SK-N-MC (cell line): ENCODE results near the gene TBKBP1.

Experiments used
- DNase-seq: peaks from one replicate; pipeline ENCODE4 v3.0.0-alpha.2; 2011; ENCODE audit warnings: low read depth, low spot score
- H3K27ac ChIP-seq: fragments of 200-600 bp; sonication (generic); 2 replicates; pipeline ENCODE4 v1.5.1; 2016; ENCODE audit warnings: mixed run types
- H3K36me3 ChIP-seq: fragments of 200-600 bp; sonication (generic); 2 replicates; pipeline ENCODE4 v1.6.1; 2017; ENCODE audit warnings: antibody characterized with exemption, low read length, mixed read lengths; ENCODE audit not compliant: insufficient read depth
- H3K4me3 ChIP-seq: fragments of 200-600 bp; sonication (generic); 2 replicates; pipeline ENCODE4 v1.5.1; 2016
- H3K9ac ChIP-seq: fragments of 200-600 bp; sonication (generic); 2 replicates; pipeline ENCODE4 v1.8.0; 2017; ENCODE audit warnings: mixed run types, mixed read lengths; ENCODE audit not compliant: insufficient read length
- H3K9me3 ChIP-seq: fragments of 200-600 bp; sonication (generic); 2 replicates; pipeline ENCODE4 v1.6.1; 2017; ENCODE audit warnings: low read depth, mild to moderate bottlenecking, antibody characterized with exemption, low read length, moderate library complexity, mixed read lengths
- EZH2 ChIP-seq: fragments of 200-600 bp; sonication (generic); IDR thresholded peaks from one replicate; pipeline ENCODE4 v1.6.1; 2017; ENCODE audit warnings: antibody characterized with exemption
- FOXP2 ChIP-seq: optimal IDR thresholded peaks from 2 replicates; pipeline ENCODE3; 2011; ENCODE audit warnings: mild to moderate bottlenecking, moderate library complexity; ENCODE audit not compliant: insufficient read depth; ENCODE audit errors: extremely low read length, control extremely low read depth
- POLR2AphosphoS5 ChIP-seq: IDR thresholded peaks from 2 replicates; pipeline ENCODE4 v1.6.1; 2012; ENCODE audit warnings: mild to moderate bottlenecking, low read depth, low read length, borderline replicate concordance

TBKBP1 gene

DNA sequence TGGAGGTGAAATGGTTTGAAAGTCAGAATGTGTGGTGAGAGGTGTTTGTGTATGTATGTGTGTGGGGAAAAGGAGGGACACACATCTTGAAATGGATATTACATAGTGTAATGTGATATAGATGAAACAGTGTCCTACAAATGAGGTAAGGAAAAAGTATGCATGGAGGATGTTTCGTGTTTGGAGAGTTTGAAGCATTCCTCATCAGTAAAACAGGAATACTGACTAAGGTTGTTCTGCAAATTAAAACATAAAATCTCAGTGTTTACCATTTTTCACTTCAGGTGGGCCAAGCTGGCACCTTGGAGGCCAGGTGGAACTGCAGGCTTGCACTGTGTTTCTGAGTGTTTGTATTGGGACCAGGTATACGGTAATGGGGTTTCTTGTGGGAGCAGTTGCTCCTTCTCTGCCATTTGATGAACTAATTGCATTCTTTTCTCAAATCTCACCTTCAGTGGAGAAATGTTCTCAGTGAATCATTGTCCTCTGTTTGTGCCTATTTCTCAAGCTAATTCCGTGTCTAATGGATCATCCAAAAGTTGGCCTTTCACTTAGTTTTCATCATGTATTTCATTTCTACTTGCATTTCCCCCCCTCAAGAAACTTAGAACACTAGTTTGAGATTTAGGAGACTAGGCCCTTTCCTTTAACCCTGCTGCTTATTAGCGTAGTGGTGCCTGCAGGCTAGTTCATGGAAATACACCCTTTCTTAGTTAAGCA lies 8.2 kb upstream of the TBKBP1 start:
- no peak overlapping the region for H3K9ac ChIP-seq
- H3K9me3 ChIP-seq = no peaks in the 10 kb centered on the region
- peak overlapping the region; percentile 58 for H3K27ac ChIP-seq
- TF ChIP-seq EZH2 (no peak), FOXP2 (no peak), POLR2AphosphoS5 (0 out of 2 replicates have a peak, but pooled peaks have one; percentile 28)
- no peak overlapping the region for H3K4me3 ChIP-seq
- H3K36me3 ChIP-seq = peaks cover 49% of the 10 kb centered on the region
- DNase-seq = no peak

DNA sequence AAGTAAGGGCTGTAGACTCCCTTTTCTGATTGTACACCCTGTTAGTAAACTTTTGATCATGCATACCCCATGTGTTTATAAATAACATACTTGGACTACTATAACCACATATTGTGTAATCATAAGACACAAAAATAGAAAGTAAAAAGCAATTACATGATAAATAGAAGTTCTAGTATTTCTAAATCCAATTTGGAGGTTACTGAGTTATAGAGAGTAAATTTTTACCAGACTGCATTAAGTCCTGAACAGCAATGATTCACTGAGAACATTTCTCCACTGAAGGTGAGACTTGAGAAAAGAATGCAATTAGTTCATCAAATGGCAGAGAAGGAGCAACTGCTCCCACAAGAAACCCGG lies 7.7 kb upstream of the TBKBP1 start:
- peak overlapping the region; percentile 58; the same call in 1 of the 2 replicates for H3K27ac ChIP-seq
- no peak for TF ChIP-seq POLR2AphosphoS5
- TF ChIP-seq EZH2 = no peak
- TF ChIP-seq FOXP2 = no peak
- DNase-seq = no peak
- peaks cover 44% of the 10 kb centered on the region for H3K36me3 ChIP-seq
- no peaks in the 10 kb centered on the region for H3K9me3 ChIP-seq
- H3K9ac ChIP-seq = no peak overlapping the region
- no peak overlapping the region for H3K4me3 ChIP-seq

- H3K27ac ChIP-seq = peak overlapping the region; percentile 58
- TF ChIP-seq EZH2 = no peak
- TF ChIP-seq POLR2AphosphoS5 = no peak; the same call in none of the 2 replicates
- TF ChIP-seq FOXP2 = no peak
- H3K4me3 ChIP-seq = no peak overlapping the region
- no peaks in the 10 kb centered on the region for H3K9me3 ChIP-seq
- no peak overlapping the region for H3K9ac ChIP-seq
- DNase-seq = no peak
- peaks cover 38% of the 10 kb centered on the region for H3K36me3 ChIP-seq
These were observed 7.2 kb upstream of the TBKBP1 start for GRCh38 chr17:47686664-47687327.

DNA sequence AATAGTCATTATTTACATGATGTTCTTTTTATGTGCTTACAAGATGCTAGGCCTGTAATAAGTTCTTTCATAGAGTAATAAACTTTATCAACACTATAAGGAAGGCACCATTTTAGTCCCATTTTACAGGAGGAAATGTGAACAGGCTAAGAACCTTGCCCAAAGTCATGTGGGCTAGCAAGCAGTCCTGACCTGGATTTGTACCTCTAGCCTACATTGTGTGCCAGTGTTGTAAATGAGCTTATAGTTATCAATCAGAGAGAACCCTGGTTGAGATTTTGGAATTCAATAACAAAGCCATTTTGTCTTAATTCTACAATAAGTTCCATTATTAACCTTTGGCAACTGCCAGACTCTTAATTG lies 6.7 kb upstream of the TBKBP1 start:
- DNase-seq = no peak
- Histone ChIP-seq H3K9me3 (no peaks in the 10 kb centered on the region), H3K9ac (no peak overlapping the region), H3K4me3 (no peak overlapping the region), H3K36me3 (peaks cover 33% of the 10 kb centered on the region), H3K27ac (peak overlapping the region; percentile 58)
- TF ChIP-seq POLR2AphosphoS5 (no peak), FOXP2 (no peak), EZH2 (no peak)

- Histone ChIP-seq H3K36me3 (peaks cover 29% of the 10 kb centered on the region), H3K9me3 (no peaks in the 10 kb centered on the region), H3K4me3 (no peak overlapping the region), H3K27ac (peak overlapping the region; percentile 58), H3K9ac (no peak overlapping the region)
- TF ChIP-seq EZH2 (no peak), POLR2AphosphoS5 (peak; percentile 26; the same call in 1 of the 2 replicates)
- DNase-seq = no peak
These were observed 6.2 kb upstream of the TBKBP1 start for GRCh38 chr17:47687748-47688147.

DNA sequence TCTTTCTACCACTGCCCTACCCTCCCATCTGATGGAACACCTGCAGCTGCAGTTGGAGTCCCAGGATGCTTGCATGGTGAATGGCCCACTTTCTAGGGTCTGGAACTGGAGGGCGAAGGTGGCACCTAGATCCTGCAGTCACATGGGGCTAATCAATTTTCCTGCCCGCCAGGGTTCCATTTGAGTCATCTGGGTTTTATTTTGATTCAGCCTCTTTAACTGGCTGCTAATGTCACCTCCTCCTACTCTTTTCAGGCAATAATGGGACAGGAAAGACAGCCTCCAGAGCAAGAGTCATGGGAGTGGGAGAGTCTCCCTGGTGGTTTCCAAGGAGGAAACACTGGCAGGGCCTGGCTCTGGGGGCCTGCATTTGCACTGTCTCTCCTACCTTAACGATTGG lies 3.8 kb upstream of the TBKBP1 start:
- no peak overlapping the region for H3K4me3 ChIP-seq
- peaks cover 5% of the 10 kb centered on the region for H3K36me3 ChIP-seq
- H3K9ac ChIP-seq = no peak overlapping the region
- no peak overlapping the region for H3K27ac ChIP-seq
- TF ChIP-seq POLR2AphosphoS5 = no peak
- TF ChIP-seq FOXP2 = no peak
- no peak for TF ChIP-seq EZH2
- H3K9me3 ChIP-seq = no peaks in the 10 kb centered on the region
- DNase-seq = no peak

GRCh38 chr17:47692137-47692894 lies 1.6 kb upstream of the TBKBP1 start:
- no peak overlapping the region for H3K9ac ChIP-seq
- H3K4me3 ChIP-seq = no peak overlapping the region
- H3K27ac ChIP-seq = peak overlapping the region; percentile 54; the same call in 1 of the 2 replicates
- no peaks in the 10 kb centered on the region for H3K36me3 ChIP-seq
- no peak for DNase-seq
- TF ChIP-seq POLR2AphosphoS5 (no peak), FOXP2 (no peak), EZH2 (no peak)
- no peaks in the 10 kb centered on the region for H3K9me3 ChIP-seq

GRCh38 chr17:47692895-47693730 lies 848 bp upstream of the TBKBP1 start:
- H3K9ac ChIP-seq = peak overlapping the region; percentile 48
- H3K36me3 ChIP-seq = no peaks in the 10 kb centered on the region
- peak overlapping the region; percentile 79 for H3K4me3 ChIP-seq
- peak overlapping the region; percentile 82 for H3K27ac ChIP-seq
- DNase-seq = no peak
- no peaks in the 10 kb centered on the region for H3K9me3 ChIP-seq
- TF ChIP-seq EZH2 = no peak
- TF ChIP-seq FOXP2 = peak; percentile 78
